22Rv1 (cell line): ENCODE data around the gene NFATC2.

ENCODE experiments used
- CTCF ChIP-seq: fragments of 450-650 bp; IDR thresholded peaks from 2 replicates; pipeline ENCODE4 v1.5.1; 2017; ENCODE audit warnings: mild to moderate bottlenecking
- ZFX ChIP-seq: fragments of 450-650 bp; IDR thresholded peaks from 2 replicates; pipeline ENCODE4 v1.6.1; 2017; ENCODE audit warnings: antibody characterized with exemption, borderline replicate concordance

GRCh38 chr20:51577432-51578144 is 35.1 kb upstream of the NFATC2 start:
- no peak for TF ChIP-seq CTCF
- TF ChIP-seq ZFX: no peak
